Measurements from ENCODE around the gene NTMT1.

GRCh38 chr9:129582855-129583254 is 43.1 kb upstream of the NTMT1 start:
- TF ChIP-seq, protein P1, sequence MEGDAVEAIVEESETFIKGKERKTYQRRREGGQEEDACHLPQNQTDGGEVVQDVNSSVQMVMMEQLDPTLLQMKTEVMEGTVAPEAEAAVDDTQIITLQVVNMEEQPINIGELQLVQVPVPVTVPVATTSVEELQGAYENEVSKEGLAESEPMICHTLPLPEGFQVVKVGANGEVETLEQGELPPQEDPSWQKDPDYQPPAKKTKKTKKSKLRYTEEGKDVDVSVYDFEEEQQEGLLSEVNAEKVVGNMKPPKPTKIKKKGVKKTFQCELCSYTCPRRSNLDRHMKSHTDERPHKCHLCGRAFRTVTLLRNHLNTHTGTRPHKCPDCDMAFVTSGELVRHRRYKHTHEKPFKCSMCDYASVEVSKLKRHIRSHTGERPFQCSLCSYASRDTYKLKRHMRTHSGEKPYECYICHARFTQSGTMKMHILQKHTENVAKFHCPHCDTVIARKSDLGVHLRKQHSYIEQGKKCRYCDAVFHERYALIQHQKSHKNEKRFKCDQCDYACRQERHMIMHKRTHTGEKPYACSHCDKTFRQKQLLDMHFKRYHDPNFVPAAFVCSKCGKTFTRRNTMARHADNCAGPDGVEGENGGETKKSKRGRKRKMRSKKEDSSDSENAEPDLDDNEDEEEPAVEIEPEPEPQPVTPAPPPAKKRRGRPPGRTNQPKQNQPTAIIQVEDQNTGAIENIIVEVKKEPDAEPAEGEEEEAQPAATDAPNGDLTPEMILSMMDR (conservative IDR thresholded peaks at IDR 0.05; ENCODE audit: low read length), result no peak
- TF ChIP-seq EZH2phosphoT487 (IDR thresholded peaks at IDR 0.05; ENCODE audit: borderline replicate concordance), result no peak

Data from Loucy (cell line).